G401 (cell line): ENCODE results near the gene CALB2. TPM values are rescaled to one million over a fixed set of nuclear protein-coding genes. Genes with fewer than 3 reads are reported as not detected.

ENCODE experiments used
- DNase-seq: peaks from one replicate; pipeline ENCODE4 v3.0.0-alpha.2; 2015; ENCODE audit warnings: low spot score
- in situ Hi-C: cut with HindIII; loops from 2 replicates; pipeline ENCODE4 v1.10.0; 2016; ENCODE audit warnings: low sequenced_read_pairs, mixed read lengths
- total RNA-seq: library from RNA; depleted of rRNA; stranded (reverse); fragments of >200 nt; shearing (Covaris generic); gene quantifications from 2 replicates; pipeline ENCODE4 v1.2.3, GENCODE V29; 2014

The CALB2 gene
- total RNA-seq, 1 experiment from 2014 or later, result 0.14 TPM

GRCh38 chr16:71379711-71380110 lies 21.2 kb downstream of the CALB2 start:
- DNase-seq, result no peak
- in situ Hi-C loops, result no loop called here

GRCh38 chr16:71380831-71381230 lies 22.3 kb downstream of the CALB2 start:
- in situ Hi-C loops, result no loop called here
- no peak for DNase-seq

GRCh38 chr16:71383054-71383773 lies 24.7 kb downstream of the CALB2 start:
- DNase-seq, result no peak
- in situ Hi-C loops, result no loop called here

- no peak for DNase-seq
- in situ Hi-C loops, result no loop called here
Observed at GRCh38 chr16:71384073-71384724, 25.7 kb downstream of the CALB2 start.

- in situ Hi-C loops, result no loop called here
- no peak for DNase-seq
Observed at GRCh38 chr16:71387045-71387871, 28.7 kb downstream of the CALB2 start.

GRCh38 chr16:71389330-71389729 lies 30.8 kb downstream of the CALB2 start:
- in situ Hi-C loops, result no loop called here

GRCh38 chr16:71396594-71396993 lies 38.1 kb downstream of the CALB2 start:
- in situ Hi-C loops, result no loop called here
- no peak for DNase-seq

More at GRCh38 chr16:71389330-71389729, 30.8 kb downstream of the CALB2 start:
- no peak for DNase-seq

- in situ Hi-C loops, result no loop called here
- no peak for DNase-seq
Observed at GRCh38 chr16:71399801-71400563, 41.5 kb downstream of the CALB2 start.

- in situ Hi-C loops, result no loop called here
- DNase-seq, result no peak
Observed at GRCh38 chr16:71402007-71402406, 43.5 kb downstream of the CALB2 start.

GRCh38 chr16:71402674-71403073 lies 44.2 kb downstream of the CALB2 start:
- in situ Hi-C loops, result no loop called here
- DNase-seq, result no peak

GRCh38 chr16:71404364-71404763 lies 45.8 kb downstream of the CALB2 start:
- no peak for DNase-seq
- in situ Hi-C loops, result no loop called here

GRCh38 chr16:71406316-71406715 lies 47.8 kb downstream of the CALB2 start:
- DNase-seq, result no peak
- in situ Hi-C loops, result loop anchor here (5.0 kb wide), 1 partner anchor 61 kb away; no protein-coding TSS in a partner anchor

- DNase-seq, result no peak
Observed at GRCh38 chr16:71406724-71407123, 48.2 kb downstream of the CALB2 start.

GRCh38 chr16:71407731-71408130 lies 49.2 kb downstream of the CALB2 start:
- DNase-seq, result no peak
- in situ Hi-C loops, result loop anchor here (5.0 kb wide), 1 partner anchor 60 kb away; no protein-coding TSS in a partner anchor

More at GRCh38 chr16:71406724-71407123, 48.2 kb downstream of the CALB2 start:
- in situ Hi-C loops, result loop anchor here (5.0 kb wide), 1 partner anchor 61 kb away; no protein-coding TSS in a partner anchor

GRCh38 chr16:71408536-71408935 lies 50.0 kb downstream of the CALB2 start:
- DNase-seq, result no peak
- in situ Hi-C loops, result loop anchor here (5.0 kb wide), 1 partner anchor 59 kb away; no protein-coding TSS in a partner anchor

GRCh38 chr16:71409011-71409775 lies 50.7 kb downstream of the CALB2 start:
- no peak for DNase-seq
- in situ Hi-C loops, result loop anchor here (5.0 kb wide), 1 partner anchor 58 kb away; no protein-coding TSS in a partner anchor

- in situ Hi-C loops, result no loop called here
- no peak for DNase-seq
Observed at GRCh38 chr16:71410146-71410545, 51.6 kb downstream of the CALB2 start.
